SJCRH30 (cell line): Measurements from ENCODE around the gene KRTAP5-8. TPM values are rescaled to one million over a fixed set of nuclear protein-coding genes. Genes with fewer than 3 reads are reported as not detected.
"Not testable (repeated sequence)": the region's sequence is repeated elsewhere in the genome, so short reads cannot be mapped to it uniquely, and the experiment has no call there.

ENCODE experiments used
- DNase-seq, 2 experiments: peaks; one replicate each; pipeline ENCODE4 v3.0.0-alpha.2; 2015 to 2020
- H3K27ac ChIP-seq: fragments of 250-450 bp; sonication (Bioruptor Pico); 2 replicates; pipeline ENCODE4 v1.5.1; 2020; ENCODE audit warnings: mild to moderate bottlenecking, moderate library complexity
- H3K27me3 ChIP-seq: fragments of 250-450 bp; sonication (Bioruptor Pico); 2 replicates; pipeline ENCODE4 v1.5.1; 2020; ENCODE audit warnings: mild to moderate bottlenecking, moderate library complexity
- H3K36me3 ChIP-seq: fragments of 250-450 bp; sonication (Bioruptor Pico); 2 replicates; pipeline ENCODE4 v1.5.1; 2020; ENCODE audit warnings: mild to moderate bottlenecking, moderate library complexity
- H3K4me1 ChIP-seq: fragments of 250-450 bp; sonication (Bioruptor Pico); 2 replicates; pipeline ENCODE4 v1.5.1; 2020; ENCODE audit warnings: mild to moderate bottlenecking, moderate library complexity
- H3K4me3 ChIP-seq: fragments of 250-450 bp; sonication (Bioruptor Pico); 2 replicates; pipeline ENCODE4 v1.5.1; 2020; ENCODE audit warnings: mild to moderate bottlenecking, moderate library complexity
- H3K9me3 ChIP-seq: fragments of 250-450 bp; sonication (Bioruptor Pico); replicated peaks from 2 replicates; pipeline ENCODE4 v1.5.1; 2020; ENCODE audit warnings: mild to moderate bottlenecking, moderate library complexity
- total RNA-seq: library from RNA; depleted of rRNA; stranded (reverse); fragments of >200 nt; shearing (Covaris generic); gene quantifications from 2 replicates; pipeline ENCODE4 v1.2.3, GENCODE V29; 2014; rRNA removed

Gene KRTAP5-8
- total RNA-seq, 1 experiment from 2014 or later = not detected

- DNase-seq = no peak
- no peaks in the 10 kb centered on the region for H3K36me3 ChIP-seq
- H3K27ac ChIP-seq = no peak within 1 kb of the TSS
- H3K4me3 ChIP-seq = no peak within 1 kb of the TSS
- no peaks in the 10 kb centered on the region for H3K4me1 ChIP-seq
- no peaks in the 10 kb centered on the region for H3K9me3 ChIP-seq
- no peaks in the 10 kb centered on the region for H3K27me3 ChIP-seq
Measured at GRCh38 chr11:71582309-71582895, 44.6 kb downstream of the KRTAP5-8 start, which contains the start of gene KRTAP5-11. Gene KRTAP5-11 (minus strand): TSS chr11:71582875. CDS start chr11:71582837, 38 bp downstream.

- H3K4me3 ChIP-seq, H3K4me1 ChIP-seq, H3K27me3 ChIP-seq, H3K36me3 ChIP-seq, H3K27ac ChIP-seq, DNase-seq, H3K9me3 ChIP-seq: not testable (repeated sequence)
Measured at GRCh38 chr11:71582969-71583368, 45.1 kb downstream of the KRTAP5-8 start.

GRCh38 chr11:71585673-71586072, 47.8 kb downstream of the KRTAP5-8 start:
- DNase-seq, H3K27me3 ChIP-seq, H3K4me3 ChIP-seq, H3K27ac ChIP-seq, H3K4me1 ChIP-seq, H3K9me3 ChIP-seq, H3K36me3 ChIP-seq: not testable (repeated sequence)

GRCh38 chr11:71588314-71588713, 50.5 kb downstream of the KRTAP5-8 start:
- not testable (repeated sequence) for H3K4me1 ChIP-seq, H3K9me3 ChIP-seq, H3K4me3 ChIP-seq, H3K27ac ChIP-seq, H3K36me3 ChIP-seq, H3K27me3 ChIP-seq, DNase-seq

Other genes with a start within 250 kb of the KRTAP5-8 start
- gene DHCR7, start 89.6 kb upstream of the KRTAP5-8 start, total RNA-seq = 40.1 and 42.8 TPM in 2 replicates
- 17.8 and 18.0 TPM in 2 replicates for gene NADSYN1, start 84.8 kb upstream of the KRTAP5-8 start, total RNA-seq
- not detected in 2 replicates for gene KRTAP5-7, start 10.8 kb upstream of the KRTAP5-8 start, total RNA-seq
- gene KRTAP5-9, start 10.4 kb downstream of the KRTAP5-8 start, total RNA-seq = not detected in 2 replicates
- not detected in 2 replicates for gene KRTAP5-10, start 27.5 kb downstream of the KRTAP5-8 start, total RNA-seq
- not detected in 2 replicates for gene KRTAP5-11, start 44.9 kb downstream of the KRTAP5-8 start, total RNA-seq